OCI-LY3 (cell line): ENCODE results near the gene SGSM1.

Experiments
- H2AFZ ChIP-seq: fragments of 200-600, 300-600 bp; shearing (Covaris generic); 2 replicates; pipeline ENCODE4 v1.6.0; 2014; ENCODE audit warnings: antibody characterized with exemption, low read depth, low read length
- H3K27ac ChIP-seq: fragments of 200-600, 300-600 bp; sonication (generic); 2 replicates; pipeline ENCODE4 v1.5.1; 2014; ENCODE audit warnings: mild to moderate bottlenecking, low read length, moderate library complexity, mixed read lengths
- H3K27me3 ChIP-seq: fragments of 200-600, 300-600 bp; sonication (generic); 2 replicates; pipeline ENCODE4 v1.6.1; 2014; ENCODE audit warnings: low read depth, low read length, mixed read lengths
- H3K36me3 ChIP-seq: fragments of 200-600, 300-600 bp; sonication (generic); replicated peaks from 2 replicates; pipeline ENCODE3; 2014; ENCODE audit warnings: low read depth, low read length, mixed read lengths
- H3K4me1 ChIP-seq: fragments of 300-600, 200-600 bp; sonication (generic); 2 replicates; pipeline ENCODE4 v1.6.1; 2014; ENCODE audit warnings: low read length, mixed read lengths
- H3K4me2 ChIP-seq: fragments of 200-600, 300-600 bp; sonication (generic); 2 replicates; pipeline ENCODE4 v1.6.1; 2014; ENCODE audit warnings: low read length, mixed read lengths
- H3K4me3 ChIP-seq: fragments of 300-600, 200-600 bp; sonication (generic); 2 replicates; pipeline ENCODE4 v1.5.1; 2014; ENCODE audit warnings: antibody characterized with exemption, mild to moderate bottlenecking, low read length, moderate library complexity
- H3K79me2 ChIP-seq: fragments of 300-600, 200-600 bp; shearing (Covaris generic); 2 replicates; pipeline ENCODE4 v1.6.1; 2014; ENCODE audit warnings: mild to moderate bottlenecking, low read length, mixed read lengths
- H3K9ac ChIP-seq: fragments of 300-600, 200-600 bp; shearing (Covaris generic); 2 replicates; pipeline ENCODE4 v1.6.0; 2014; ENCODE audit warnings: mild to moderate bottlenecking, low read length, moderate library complexity
- H3K9me3 ChIP-seq: fragments of 200-600, 300-600 bp; shearing (Covaris generic); 2 replicates; pipeline ENCODE4 v1.6.1; 2014; ENCODE audit warnings: low read length, mixed read lengths; ENCODE audit not compliant: insufficient read depth
- H4K20me1 ChIP-seq: fragments of 200-600, 300-600 bp; sonication (generic); 2 replicates; pipeline ENCODE4 v1.6.1; 2016; ENCODE audit warnings: low read length, mixed read lengths; ENCODE audit not compliant: insufficient read depth
- EZH2phosphoT487 ChIP-seq: fragments of 200-600 bp; shearing (Covaris generic); IDR thresholded peaks from 2 replicates; pipeline ENCODE4 v1.6.1; 2018; ENCODE audit warnings: antibody characterized with exemption, mixed run types, low read depth
- TF ChIP-seq, protein P1 (sequence below): fragments of 200-600, 300-600 bp; sonication (generic); IDR thresholded peaks from 2 replicates; pipeline ENCODE4 v1.5.1; 2014; ENCODE audit warnings: antibody characterized with exemption, low read length, low read depth

SGSM1 gene

DNA sequence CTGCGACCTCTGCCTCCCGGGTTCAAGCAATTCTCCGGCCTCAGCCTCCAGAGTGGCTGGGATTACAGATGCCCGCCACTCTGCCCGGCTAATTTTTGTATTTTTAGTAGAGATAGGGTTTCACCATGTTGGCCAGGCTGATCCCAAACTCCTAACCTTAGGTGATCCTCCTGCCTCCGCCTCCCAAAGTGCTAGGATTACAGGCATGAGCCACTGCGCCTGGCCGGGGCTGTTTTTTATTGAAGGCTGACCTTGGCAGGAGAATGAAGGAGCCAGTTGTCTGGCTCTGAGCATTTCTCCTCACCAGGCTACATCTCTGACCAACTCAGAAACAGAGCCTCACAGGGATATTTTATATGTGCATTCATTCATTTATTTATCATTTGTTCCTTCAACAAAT, 148.8 kb downstream of the SGSM1 start:
- no peaks in the 10 kb centered on the region for H4K20me1 ChIP-seq
- no peak overlapping the region for H3K4me2 ChIP-seq
- no peak overlapping the region for H2AFZ ChIP-seq
- no peaks in the 10 kb centered on the region for H3K79me2 ChIP-seq
- H3K27me3 ChIP-seq: peaks cover 10% of the 10 kb centered on the region
- H3K9me3 ChIP-seq: no peaks in the 10 kb centered on the region
- H3K4me3 ChIP-seq: no peak overlapping the region
- H3K4me1 ChIP-seq: no peaks in the 10 kb centered on the region
- no peak overlapping the region for H3K27ac ChIP-seq
- H3K36me3 ChIP-seq: no peaks in the 10 kb centered on the region
- H3K9ac ChIP-seq: no peak overlapping the region
- TF ChIP-seq, protein P1, sequence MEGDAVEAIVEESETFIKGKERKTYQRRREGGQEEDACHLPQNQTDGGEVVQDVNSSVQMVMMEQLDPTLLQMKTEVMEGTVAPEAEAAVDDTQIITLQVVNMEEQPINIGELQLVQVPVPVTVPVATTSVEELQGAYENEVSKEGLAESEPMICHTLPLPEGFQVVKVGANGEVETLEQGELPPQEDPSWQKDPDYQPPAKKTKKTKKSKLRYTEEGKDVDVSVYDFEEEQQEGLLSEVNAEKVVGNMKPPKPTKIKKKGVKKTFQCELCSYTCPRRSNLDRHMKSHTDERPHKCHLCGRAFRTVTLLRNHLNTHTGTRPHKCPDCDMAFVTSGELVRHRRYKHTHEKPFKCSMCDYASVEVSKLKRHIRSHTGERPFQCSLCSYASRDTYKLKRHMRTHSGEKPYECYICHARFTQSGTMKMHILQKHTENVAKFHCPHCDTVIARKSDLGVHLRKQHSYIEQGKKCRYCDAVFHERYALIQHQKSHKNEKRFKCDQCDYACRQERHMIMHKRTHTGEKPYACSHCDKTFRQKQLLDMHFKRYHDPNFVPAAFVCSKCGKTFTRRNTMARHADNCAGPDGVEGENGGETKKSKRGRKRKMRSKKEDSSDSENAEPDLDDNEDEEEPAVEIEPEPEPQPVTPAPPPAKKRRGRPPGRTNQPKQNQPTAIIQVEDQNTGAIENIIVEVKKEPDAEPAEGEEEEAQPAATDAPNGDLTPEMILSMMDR: no peak
- no peak for TF ChIP-seq EZH2phosphoT487

DNA sequence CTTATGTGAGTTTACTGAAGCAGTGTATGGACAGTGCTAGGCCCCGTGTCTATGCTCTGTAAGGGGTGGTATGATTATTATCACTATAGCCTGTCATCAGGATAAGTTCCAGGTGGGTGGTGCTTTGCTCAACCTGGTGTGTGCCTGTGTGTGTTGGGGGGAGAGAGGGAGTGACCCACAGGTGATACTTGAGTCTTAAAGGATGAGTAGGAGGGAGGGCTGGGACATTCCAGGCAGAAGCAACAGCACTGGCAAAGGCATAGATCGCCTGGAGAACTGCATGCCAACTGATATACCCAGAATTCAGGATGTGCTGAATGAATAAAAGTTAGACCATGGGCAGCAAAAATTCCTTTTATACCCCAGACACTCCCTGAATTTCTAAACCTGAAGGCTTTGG, 151.0 kb downstream of the SGSM1 start:
- TF ChIP-seq, protein P1: no peak
- no peak for TF ChIP-seq EZH2phosphoT487
- Histone ChIP-seq H3K4me3 (no peak overlapping the region), H3K79me2 (no peaks in the 10 kb centered on the region)

DNA sequence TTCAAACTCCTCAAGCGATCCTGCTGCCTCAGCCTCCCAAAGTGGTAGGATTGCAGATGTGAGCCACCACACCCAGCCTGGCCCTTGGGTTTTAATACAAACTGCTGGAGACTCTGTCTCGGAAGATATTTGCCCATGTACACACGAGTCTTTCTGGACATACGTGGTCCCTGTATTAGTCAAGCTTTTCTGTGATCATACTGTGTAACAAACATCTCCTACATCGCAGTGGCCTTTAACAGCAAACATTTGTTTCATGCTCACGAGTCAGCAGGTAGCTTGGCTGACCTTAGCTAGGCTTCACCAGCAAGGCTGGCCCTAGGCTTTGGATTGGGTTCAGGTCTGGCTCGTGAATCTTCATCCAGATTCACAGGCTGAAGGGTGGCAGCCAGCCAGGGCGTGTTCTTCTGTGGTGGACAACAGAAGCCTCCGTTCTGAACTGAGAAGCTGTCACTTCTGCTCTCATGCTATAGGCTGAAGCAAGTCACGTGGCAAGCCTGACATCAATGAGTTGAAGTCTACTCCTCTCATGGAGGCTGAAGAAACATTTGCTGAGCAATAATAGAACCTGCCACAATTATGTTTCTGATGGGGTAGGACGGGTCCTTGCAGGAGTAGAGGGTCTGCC, 155.3 kb downstream of the SGSM1 start:
- H2AFZ ChIP-seq: no peak overlapping the region
- H3K27me3 ChIP-seq: 0 out of 2 replicates have a peak, but pooled peaks cover 7% of the 10 kb centered on the region
- H3K9ac ChIP-seq: no peak overlapping the region
- no peak overlapping the region for H3K4me2 ChIP-seq
- H3K27ac ChIP-seq: no peak overlapping the region
- no peaks in the 10 kb centered on the region for H3K9me3 ChIP-seq
- no peaks in the 10 kb centered on the region for H3K4me1 ChIP-seq
- no peak overlapping the region for H3K4me3 ChIP-seq
- H3K79me2 ChIP-seq: no peaks in the 10 kb centered on the region
- TF ChIP-seq, protein P1: no peak
- TF ChIP-seq EZH2phosphoT487: no peak
- no peaks in the 10 kb centered on the region for H3K36me3 ChIP-seq
- no peaks in the 10 kb centered on the region for H4K20me1 ChIP-seq

More for the DNA sequence above, 151.0 kb downstream of the SGSM1 start:
- Histone ChIP-seq H4K20me1 (no peaks in the 10 kb centered on the region), H2AFZ (no peak overlapping the region), H3K27me3 (peaks cover 12% of the 10 kb centered on the region), H3K4me2 (no peak overlapping the region), H3K4me1 (no peaks in the 10 kb centered on the region), H3K36me3 (no peaks in the 10 kb centered on the region), H3K9ac (no peak overlapping the region), H3K27ac (no peak overlapping the region), H3K9me3 (no peaks in the 10 kb centered on the region)

DNA sequence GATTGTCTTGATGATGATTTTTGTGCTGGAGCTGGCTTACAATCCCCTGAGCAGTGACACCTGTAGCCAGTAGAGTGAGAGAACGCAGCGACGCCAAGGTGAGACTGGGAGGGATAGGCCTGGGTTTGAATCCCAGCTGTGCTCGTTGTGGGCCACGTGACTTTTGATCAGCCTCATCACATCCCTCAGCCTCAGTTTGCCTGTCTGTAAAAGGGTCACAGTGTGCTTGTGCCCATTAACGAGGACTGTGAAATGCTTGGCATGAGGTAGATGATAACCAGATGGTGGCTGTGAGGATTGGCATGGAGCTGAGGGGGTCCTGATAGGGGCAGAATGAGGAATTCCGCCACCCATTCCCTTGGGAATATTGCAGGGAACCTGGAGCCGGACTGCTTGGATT, 156.1 kb downstream of the SGSM1 start:
- Histone ChIP-seq H3K27me3 (0 out of 2 replicates have a peak, but pooled peaks cover 7% of the 10 kb centered on the region), H3K4me3 (no peak overlapping the region), H3K79me2 (no peaks in the 10 kb centered on the region), H3K36me3 (no peaks in the 10 kb centered on the region), H3K9me3 (no peaks in the 10 kb centered on the region), H3K9ac (no peak overlapping the region), H3K4me1 (no peaks in the 10 kb centered on the region), H3K27ac (no peak overlapping the region), H4K20me1 (no peaks in the 10 kb centered on the region), H2AFZ (no peak overlapping the region), H3K4me2 (no peak overlapping the region)
- TF ChIP-seq, protein P1: no peak
- no peak for TF ChIP-seq EZH2phosphoT487
